DOHH2 (cell line): ENCODE results near the gene RASSF4.

Experiments
- H3F3A ChIP-seq: fragments of 200-600 bp; sonication (generic), shearing (Covaris generic); 2 replicates; pipeline ENCODE4 v1.6.0; 2016; ENCODE audit warnings: antibody characterized with exemption, mild to moderate bottlenecking; ENCODE audit not compliant: control insufficient read depth, insufficient read depth
- H3K27ac ChIP-seq: fragments of 200-600 bp; sonication (generic); 2 replicates; pipeline ENCODE4 v1.5.1; 2014; ENCODE audit warnings: low read depth, mild to moderate bottlenecking, low read length, moderate library complexity
- H3K27me3 ChIP-seq: fragments of 200-600 bp; sonication (generic); 2 replicates; pipeline ENCODE4 v1.6.1; 2014; ENCODE audit warnings: mild to moderate bottlenecking, low read length, mixed read lengths; ENCODE audit not compliant: control insufficient read depth
- H3K36me3 ChIP-seq: fragments of 200-600 bp; sonication (generic); 2 replicates; pipeline ENCODE4 v1.6.1; 2014; ENCODE audit warnings: mild to moderate bottlenecking, low read length, moderate library complexity, mixed read lengths; ENCODE audit not compliant: control insufficient read depth
- H3K4me1 ChIP-seq: fragments of 200-600 bp; sonication (generic); 2 replicates; pipeline ENCODE4 v1.6.1; 2014; ENCODE audit warnings: mild to moderate bottlenecking, low read length, mixed read lengths; ENCODE audit not compliant: control insufficient read depth
- H3K4me2 ChIP-seq: fragments of 200-600 bp; sonication (generic); 2 replicates; pipeline ENCODE4 v1.6.0; 2014; ENCODE audit warnings: mild to moderate bottlenecking, low read length, moderate library complexity
- H3K4me3 ChIP-seq: fragments of 200-600 bp; sonication (generic); 2 replicates; pipeline ENCODE4 v1.5.1; 2014; ENCODE audit warnings: mild to moderate bottlenecking, low read length, mixed read lengths
- H3K79me2 ChIP-seq: fragments of 200-600 bp; sonication (generic); 2 replicates; pipeline ENCODE4 v1.6.1; 2014; ENCODE audit warnings: mild to moderate bottlenecking, low read length, mixed read lengths; ENCODE audit not compliant: control insufficient read depth
- H3K9me2 ChIP-seq: fragments of 200-600 bp; sonication (generic); replicated peaks from 2 replicates; pipeline ENCODE4 v1.6.1; 2014; ENCODE audit warnings: mild to moderate bottlenecking, low read length, mixed read lengths; ENCODE audit not compliant: control insufficient read depth
- H3K9me3 ChIP-seq: fragments of 200-600 bp; sonication (generic); 2 replicates; pipeline ENCODE4 v1.6.1; 2014; ENCODE audit warnings: antibody characterized with exemption, low read length, mixed read lengths; ENCODE audit not compliant: control insufficient read depth, insufficient read depth
- H4K20me1 ChIP-seq: fragments of 200-600 bp; sonication (generic); 2 replicates; pipeline ENCODE4 v1.6.0; 2014; ENCODE audit warnings: low read depth, mild to moderate bottlenecking, antibody characterized with exemption, low read length, moderate library complexity; ENCODE audit not compliant: control insufficient read depth, insufficient read depth
- EZH2phosphoT487 ChIP-seq: fragments of 200-600 bp; sonication (generic); IDR thresholded peaks from 2 replicates; pipeline ENCODE4 v1.6.1; 2017; ENCODE audit warnings: borderline replicate concordance, mild to moderate bottlenecking, antibody characterized with exemption, low read length, moderate library complexity, mixed read lengths
- TF ChIP-seq, protein P1 (sequence below): fragments of 200-600 bp; sonication (generic); IDR thresholded peaks from one replicate; pipeline ENCODE4 v1.5.1; 2014; ENCODE audit warnings: antibody characterized with exemption, mild to moderate bottlenecking, low read depth, low read length; ENCODE audit not compliant: poor library complexity, severe bottlenecking

Gene RASSF4

GRCh38 chr10:44993922-44994751, 34.5 kb downstream of the RASSF4 start:
- H3K27ac ChIP-seq = no peak overlapping the region
- H3K9me2 ChIP-seq = no peaks in the 10 kb centered on the region
- H3K27me3 ChIP-seq = no peaks in the 10 kb centered on the region
- H3K79me2 ChIP-seq = no peaks in the 10 kb centered on the region
- H4K20me1 ChIP-seq = no peaks in the 10 kb centered on the region
- TF ChIP-seq, protein P1, sequence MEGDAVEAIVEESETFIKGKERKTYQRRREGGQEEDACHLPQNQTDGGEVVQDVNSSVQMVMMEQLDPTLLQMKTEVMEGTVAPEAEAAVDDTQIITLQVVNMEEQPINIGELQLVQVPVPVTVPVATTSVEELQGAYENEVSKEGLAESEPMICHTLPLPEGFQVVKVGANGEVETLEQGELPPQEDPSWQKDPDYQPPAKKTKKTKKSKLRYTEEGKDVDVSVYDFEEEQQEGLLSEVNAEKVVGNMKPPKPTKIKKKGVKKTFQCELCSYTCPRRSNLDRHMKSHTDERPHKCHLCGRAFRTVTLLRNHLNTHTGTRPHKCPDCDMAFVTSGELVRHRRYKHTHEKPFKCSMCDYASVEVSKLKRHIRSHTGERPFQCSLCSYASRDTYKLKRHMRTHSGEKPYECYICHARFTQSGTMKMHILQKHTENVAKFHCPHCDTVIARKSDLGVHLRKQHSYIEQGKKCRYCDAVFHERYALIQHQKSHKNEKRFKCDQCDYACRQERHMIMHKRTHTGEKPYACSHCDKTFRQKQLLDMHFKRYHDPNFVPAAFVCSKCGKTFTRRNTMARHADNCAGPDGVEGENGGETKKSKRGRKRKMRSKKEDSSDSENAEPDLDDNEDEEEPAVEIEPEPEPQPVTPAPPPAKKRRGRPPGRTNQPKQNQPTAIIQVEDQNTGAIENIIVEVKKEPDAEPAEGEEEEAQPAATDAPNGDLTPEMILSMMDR = no peak
- TF ChIP-seq EZH2phosphoT487 = no peak
- no peak overlapping the region for H3K4me3 ChIP-seq
- H3K9me3 ChIP-seq = no peaks in the 10 kb centered on the region
- no peak overlapping the region for H3K4me2 ChIP-seq
- H3K4me1 ChIP-seq = peaks cover 6% of the 10 kb centered on the region; the same call in 1 of the 2 replicates
- H3K36me3 ChIP-seq = no peaks in the 10 kb centered on the region
- H3F3A ChIP-seq = no peaks in the 10 kb centered on the region

- H3K27ac ChIP-seq = no peak overlapping the region
These were observed 35.3 kb downstream of the RASSF4 start for GRCh38 chr10:44994752-44995530.

DNA sequence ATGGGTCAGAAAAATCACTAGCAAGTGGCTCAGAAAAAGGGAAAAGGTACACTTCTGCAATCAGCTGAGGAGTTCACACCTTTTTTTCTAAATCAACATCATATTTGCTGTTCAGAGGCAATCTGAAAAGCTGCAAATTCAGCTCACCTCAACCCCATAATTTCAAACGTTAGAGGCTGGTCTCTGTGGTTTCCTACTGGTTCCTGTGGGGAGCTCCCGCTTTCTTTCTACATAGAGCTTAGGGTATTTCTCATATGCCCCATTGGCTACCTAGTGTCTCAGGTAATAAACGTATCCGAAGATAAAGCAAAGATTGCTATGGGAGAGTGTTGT, 35.9 kb downstream of the RASSF4 start:
- no peak overlapping the region for H3K4me3 ChIP-seq
- no peaks in the 10 kb centered on the region for H3K27me3 ChIP-seq
- H3K4me2 ChIP-seq = no peak overlapping the region
- no peak for TF ChIP-seq EZH2phosphoT487
- TF ChIP-seq, protein P1 = no peak
- H4K20me1 ChIP-seq = no peaks in the 10 kb centered on the region
- no peaks in the 10 kb centered on the region for H3K9me3 ChIP-seq
- peaks cover 16% of the 10 kb centered on the region for H3K4me1 ChIP-seq
- H3K36me3 ChIP-seq = no peaks in the 10 kb centered on the region
- no peaks in the 10 kb centered on the region for H3K9me2 ChIP-seq
- H3F3A ChIP-seq = no peaks in the 10 kb centered on the region
- H3K27ac ChIP-seq = no peak overlapping the region
- peaks cover 7% of the 10 kb centered on the region for H3K79me2 ChIP-seq

More at GRCh38 chr10:44994752-44995530, 35.3 kb downstream of the RASSF4 start:
- Histone ChIP-seq H3K9me2 (no peaks in the 10 kb centered on the region), H4K20me1 (no peaks in the 10 kb centered on the region), H3K4me2 (no peak overlapping the region), H3K27me3 (no peaks in the 10 kb centered on the region), H3K36me3 (no peaks in the 10 kb centered on the region), H3K79me2 (peaks cover 1% of the 10 kb centered on the region), H3F3A (no peaks in the 10 kb centered on the region), H3K4me3 (no peak overlapping the region), H3K9me3 (no peaks in the 10 kb centered on the region), H3K4me1 (peaks cover 10% of the 10 kb centered on the region)
- TF ChIP-seq, protein P1 = no peak
- TF ChIP-seq EZH2phosphoT487 = no peak
